H54 (cell line): ENCODE measurements around the gene GABRB2.
"Not testable (repeated sequence)": the region's sequence is repeated elsewhere in the genome, so short reads cannot be mapped to it uniquely, and the experiment has no call there.

Experiments used
- DNase-seq: peaks from one replicate; pipeline ENCODE4 v3.0.0; 2011; ENCODE audit warnings: low spot score, mixed read lengths; ENCODE audit not compliant: insufficient read length
- FAIRE-seq: peaks from 3 replicates; lab custom pipeline; 2011; peaks lifted over from hg19 to GRCh38; lab: Jason Lieb, UNC
- POLR2A ChIP-seq: IDR thresholded peaks from 2 replicates; pipeline ENCODE4 v1.6.1; 2011; ENCODE audit warnings: low read depth, mild to moderate bottlenecking, low read length

The GABRB2 gene

DNA sequence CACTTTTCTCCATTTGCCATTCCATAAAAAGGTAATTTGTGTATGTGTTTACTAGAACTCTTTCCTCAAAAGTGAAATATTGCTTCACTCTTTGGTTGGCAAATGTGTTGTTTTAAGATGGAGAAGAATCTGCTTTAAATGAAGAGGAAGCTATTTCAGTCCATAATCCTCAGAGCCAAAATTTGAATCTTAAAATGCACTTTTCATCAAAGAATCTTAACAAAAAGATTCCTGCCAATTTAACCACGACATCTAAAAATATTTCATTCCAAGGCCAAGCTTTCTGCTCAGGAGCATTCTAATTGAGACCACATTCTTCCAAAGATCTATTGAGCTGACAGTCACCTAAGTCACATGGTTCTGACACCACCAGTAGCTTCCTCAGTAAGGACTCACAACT, 7.5 kb downstream of the GABRB2 start:
- TF ChIP-seq POLR2A: no peak
- DNase-seq (no peak), FAIRE-seq (no peak)

DNA sequence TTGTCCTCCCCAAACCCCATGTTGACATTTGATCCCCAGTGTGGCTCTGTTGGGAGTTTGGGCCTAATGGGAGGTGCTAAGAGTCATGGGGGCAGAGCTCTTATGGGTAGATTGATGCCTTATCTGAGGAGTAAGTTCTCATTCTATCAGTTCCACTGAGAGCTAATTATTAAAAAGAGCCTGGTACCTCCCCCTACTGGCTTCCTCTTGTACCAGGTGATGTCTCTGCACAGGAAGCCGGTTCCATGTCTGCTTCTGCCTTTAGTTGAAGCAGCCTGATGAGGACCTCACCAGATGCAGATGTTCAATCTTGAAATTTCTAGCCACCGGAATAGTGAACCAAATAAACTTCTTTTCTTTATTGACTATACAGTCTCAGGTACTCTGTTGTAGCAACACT, 10.8 kb downstream of the GABRB2 start:
- TF ChIP-seq POLR2A: no peak
- no peak for FAIRE-seq
- no peak for DNase-seq

GRCh38 chr5:161530700-161531099, 15.8 kb downstream of the GABRB2 start:
- DNase-seq: no peak
- TF ChIP-seq POLR2A: no peak

DNA sequence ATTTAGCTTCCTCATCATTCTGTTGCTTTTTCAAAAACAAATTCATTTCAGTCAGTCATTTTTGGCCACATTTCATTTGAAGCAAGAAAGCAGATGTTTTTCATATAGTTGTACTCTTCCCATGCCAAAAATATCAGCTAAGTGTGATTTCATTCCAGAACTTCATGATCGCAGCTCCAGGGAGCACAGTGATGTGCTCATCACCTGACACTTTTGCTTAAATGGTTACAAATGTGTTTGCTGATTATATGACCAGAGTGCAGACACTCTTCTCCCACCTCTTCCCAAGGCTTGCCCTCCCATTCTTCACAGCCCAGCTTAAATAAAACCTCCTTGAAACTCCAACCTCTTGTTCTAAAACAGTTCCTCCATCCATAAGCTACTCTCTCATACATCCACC, 32.6 kb downstream of the GABRB2 start:
- no peak for TF ChIP-seq POLR2A
- DNase-seq (no peak), FAIRE-seq (no peak)

More at GRCh38 chr5:161530700-161531099, 15.8 kb downstream of the GABRB2 start:
- no peak for FAIRE-seq

- TF ChIP-seq POLR2A: no peak
- FAIRE-seq (no peak), DNase-seq (no peak)
Observed at GRCh38 chr5:161507591-161507990, 38.9 kb downstream of the GABRB2 start.

DNA sequence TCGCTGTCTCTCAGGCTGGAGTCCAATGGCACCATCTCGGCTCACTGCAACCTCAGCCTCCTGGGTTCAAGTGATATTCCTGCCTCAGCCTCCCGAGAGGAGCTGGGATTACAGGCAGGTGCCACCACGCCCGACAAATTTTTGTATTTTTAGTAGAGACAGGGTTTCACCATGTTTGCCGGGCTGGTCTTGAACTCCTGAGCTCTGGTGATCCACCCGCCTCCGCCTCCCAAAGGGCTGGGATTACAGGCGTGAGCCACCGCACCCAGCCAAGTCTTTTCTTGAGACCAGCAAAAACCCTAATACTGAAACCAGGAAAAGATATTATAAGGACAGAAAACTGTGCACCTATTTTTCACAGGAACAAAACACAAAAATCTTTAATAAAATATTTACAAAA, 41.4 kb downstream of the GABRB2 start:
- DNase-seq, FAIRE-seq: not testable (repeated sequence)

DNA sequence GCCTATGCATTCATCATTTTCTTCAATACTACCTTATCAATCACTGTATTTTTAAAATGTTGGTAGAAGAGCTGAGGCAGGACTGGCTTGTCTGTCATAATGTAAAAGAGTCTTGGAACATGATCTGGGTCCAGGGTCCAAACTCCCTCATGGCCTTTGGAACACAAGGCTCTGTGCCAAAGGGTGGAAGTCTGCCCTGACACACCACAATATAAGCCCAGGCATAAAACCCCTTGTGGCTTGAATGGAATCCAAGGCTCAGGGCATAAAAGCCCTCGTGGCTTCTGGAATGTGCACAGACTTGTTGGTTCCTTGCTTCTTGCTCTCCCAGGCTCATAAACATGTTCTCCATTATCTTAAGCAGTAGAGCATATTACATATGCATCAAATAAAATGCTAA, 48.0 kb downstream of the GABRB2 start:
- no peak for FAIRE-seq
- TF ChIP-seq POLR2A: no peak
- DNase-seq: no peak

DNA sequence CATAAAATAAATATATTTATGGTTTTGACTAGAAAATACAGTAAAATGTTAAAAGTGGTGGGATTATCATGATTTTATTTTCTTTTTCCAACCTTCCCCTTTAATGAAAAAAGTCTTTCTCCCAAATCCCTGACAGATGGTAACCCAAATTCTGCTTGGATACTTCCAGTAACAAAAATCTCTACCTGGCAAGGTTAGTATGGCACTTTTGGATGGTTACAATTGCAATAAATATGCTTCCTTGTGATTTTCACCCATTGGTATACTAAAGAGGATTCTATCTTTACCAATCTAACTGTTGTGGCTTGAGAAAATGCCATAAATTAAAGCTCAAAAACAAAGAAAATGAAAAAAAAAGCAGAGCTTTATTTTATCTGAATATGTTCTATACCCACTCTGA, 62.8 kb downstream of the GABRB2 start:
- DNase-seq (no peak), FAIRE-seq (no peak)
- TF ChIP-seq POLR2A: no peak

DNA sequence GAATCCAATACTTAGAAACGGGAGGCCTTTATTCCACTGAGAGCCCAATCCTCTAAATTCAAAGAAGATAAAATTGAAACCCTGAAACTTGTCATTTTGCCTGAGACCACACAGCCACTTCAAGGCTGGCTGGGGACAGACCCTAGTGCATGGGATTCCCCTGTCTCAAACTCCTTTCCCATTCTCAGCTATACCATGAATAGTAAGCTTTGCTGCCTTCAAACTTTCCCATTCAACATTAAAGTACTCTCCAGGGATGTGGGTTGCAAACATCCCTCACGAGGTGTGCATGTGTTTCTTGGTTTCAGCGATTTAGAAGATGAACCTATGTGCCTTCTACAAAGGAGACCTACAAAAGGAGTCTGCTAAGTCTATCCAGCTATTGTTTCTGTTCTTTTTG, 64.6 kb downstream of the GABRB2 start:
- no peak for DNase-seq
- TF ChIP-seq POLR2A: no peak
- no peak for FAIRE-seq

- DNase-seq (no peak), FAIRE-seq (no peak)
- no peak for TF ChIP-seq POLR2A
Observed at GRCh38 chr5:161471211-161471950, 75.1 kb downstream of the GABRB2 start.

GRCh38 chr5:161467703-161468102, 78.8 kb downstream of the GABRB2 start:
- TF ChIP-seq POLR2A: no peak
- DNase-seq (no peak), FAIRE-seq (no peak)

GRCh38 chr5:161460741-161461140, 85.8 kb downstream of the GABRB2 start:
- DNase-seq (no peak), FAIRE-seq (no peak)
- TF ChIP-seq POLR2A: no peak

DNA sequence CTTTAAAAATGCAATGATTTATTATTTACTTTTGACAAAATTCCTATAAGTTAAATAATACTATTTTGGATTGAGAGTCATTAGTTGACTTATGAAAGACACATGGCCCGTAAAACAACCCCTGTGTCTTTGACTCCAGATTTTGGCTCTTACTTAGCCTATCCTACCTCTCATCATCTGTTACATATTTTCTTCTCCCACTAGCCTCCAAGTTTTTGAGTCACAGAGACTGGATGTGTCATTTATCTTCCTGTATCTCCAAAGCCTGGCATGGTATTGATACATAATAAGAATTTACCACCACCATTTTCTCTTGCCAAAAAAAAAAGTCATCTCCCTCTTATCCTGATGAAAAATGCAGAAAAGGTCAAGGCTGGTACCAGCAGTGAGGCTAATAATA, 99.9 kb downstream of the GABRB2 start:
- FAIRE-seq: no peak
- no peak for TF ChIP-seq POLR2A
- no peak for DNase-seq

DNA sequence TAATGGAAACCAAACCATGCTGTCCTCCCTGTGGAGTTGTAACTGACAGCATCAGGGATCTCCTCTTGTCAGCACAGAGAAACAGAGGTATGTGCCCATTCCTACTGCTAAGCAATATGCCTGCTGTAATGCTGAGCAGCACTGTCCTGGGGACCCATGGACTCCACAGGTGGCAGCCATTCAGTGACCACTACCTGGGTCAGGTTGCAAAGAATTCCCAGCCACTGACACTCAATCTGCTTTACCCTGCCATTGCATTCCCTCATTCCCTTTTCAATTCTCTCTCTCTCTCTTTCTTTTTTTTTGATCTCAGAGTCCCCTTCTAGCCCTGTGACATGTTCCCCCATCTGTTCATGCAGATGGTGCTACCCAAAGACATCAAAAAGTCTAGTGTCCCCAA, 104.1 kb downstream of the GABRB2 start:
- DNase-seq: no peak
- no peak for FAIRE-seq
- TF ChIP-seq POLR2A: no peak

DNA sequence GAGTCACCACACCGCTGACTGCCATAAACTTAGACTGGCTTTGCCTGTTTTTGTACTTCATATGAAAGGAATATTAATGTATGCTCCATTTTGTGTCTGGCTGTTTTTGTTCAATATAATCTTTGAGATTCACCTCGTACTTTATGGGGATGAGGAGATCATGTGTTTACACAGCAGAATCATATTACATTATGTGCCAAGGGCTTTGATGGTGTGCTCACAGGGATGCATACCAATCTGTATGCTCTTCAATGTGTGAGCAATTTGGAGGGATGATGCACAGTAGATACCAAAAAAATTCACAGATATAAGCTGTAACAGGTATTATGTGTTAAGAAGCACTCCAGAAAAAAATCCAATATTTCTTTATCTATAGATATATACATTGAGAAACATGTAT, 113.7 kb downstream of the GABRB2 start:
- FAIRE-seq (no peak), DNase-seq (no peak)

GRCh38 chr5:161431963-161432362, 114.6 kb downstream of the GABRB2 start:
- FAIRE-seq (no peak), DNase-seq (no peak)
- TF ChIP-seq POLR2A: no peak

More for the DNA sequence above, 113.7 kb downstream of the GABRB2 start:
- no peak for TF ChIP-seq POLR2A
